Stimulated activated naive B cell treated with anti-CD40 and anti-IgM and Interleukin-4, amounts not matched to agents 10 μg/mL and 1 μg/mL and 100 μg/mL, for 72 hours (primary cell): Measurements from ENCODE around the gene ADRA2B.
"Not testable (repeated sequence)": the region's sequence is repeated elsewhere in the genome, so short reads cannot be mapped to it uniquely, and the experiment has no call there.

Experiments used
- ATAC-seq, 2 donors: fragments of 150-1000 bp; cut with Tn5 transposase; replicated peaks; 2 replicates each; pipeline ENCODE4 v1.10.0; 2021; ENCODE audit warnings: moderate library complexity in 1 of 2
- DNase-seq: peaks from one replicate; pipeline ENCODE4 v3.0.0; 2021
- H3K27ac Mint-ChIP-seq: one replicate; pipeline ENCODE4 v1.8.0; 2022; ENCODE audit warnings: mild to moderate bottlenecking, mixed read lengths
- H3K27me3 Mint-ChIP-seq, 2 donors: one replicate each; pipeline ENCODE4 v1.8.0; 2022; ENCODE audit warnings: mixed read lengths in 2 of 2
- H3K36me3 Mint-ChIP-seq, 2 donors: one replicate each; pipeline ENCODE4 v1.8.0; 2022; ENCODE audit warnings: mixed read lengths in 2 of 2, mild to moderate bottlenecking in 1 of 2
- H3K4me1 Mint-ChIP-seq, 2 donors: one replicate each; pipeline ENCODE4 v1.8.0; 2022; ENCODE audit warnings: mixed read lengths in 2 of 2, mild to moderate bottlenecking in 1 of 2
- H3K4me3 Mint-ChIP-seq, 2 donors: one replicate each; pipeline ENCODE4 v1.8.0; 2022; ENCODE audit warnings: mild to moderate bottlenecking in 2 of 2, mixed read lengths in 2 of 2, moderate library complexity in 1 of 2
- H3K9me3 Mint-ChIP-seq, 2 donors: one replicate each; pipeline ENCODE4 v1.8.0; 2022; ENCODE audit warnings: mixed read lengths in 2 of 2, mild to moderate bottlenecking in 1 of 2

ADRA2B gene

GRCh38 chr2:96065954-96066353, 50.4 kb downstream of the ADRA2B start:
- not testable (repeated sequence) for H3K4me3 Mint-ChIP-seq, H3K4me1 Mint-ChIP-seq, ATAC-seq, H3K9me3 Mint-ChIP-seq, H3K27me3 Mint-ChIP-seq, H3K36me3 Mint-ChIP-seq, H3K27ac Mint-ChIP-seq, DNase-seq

DNA sequence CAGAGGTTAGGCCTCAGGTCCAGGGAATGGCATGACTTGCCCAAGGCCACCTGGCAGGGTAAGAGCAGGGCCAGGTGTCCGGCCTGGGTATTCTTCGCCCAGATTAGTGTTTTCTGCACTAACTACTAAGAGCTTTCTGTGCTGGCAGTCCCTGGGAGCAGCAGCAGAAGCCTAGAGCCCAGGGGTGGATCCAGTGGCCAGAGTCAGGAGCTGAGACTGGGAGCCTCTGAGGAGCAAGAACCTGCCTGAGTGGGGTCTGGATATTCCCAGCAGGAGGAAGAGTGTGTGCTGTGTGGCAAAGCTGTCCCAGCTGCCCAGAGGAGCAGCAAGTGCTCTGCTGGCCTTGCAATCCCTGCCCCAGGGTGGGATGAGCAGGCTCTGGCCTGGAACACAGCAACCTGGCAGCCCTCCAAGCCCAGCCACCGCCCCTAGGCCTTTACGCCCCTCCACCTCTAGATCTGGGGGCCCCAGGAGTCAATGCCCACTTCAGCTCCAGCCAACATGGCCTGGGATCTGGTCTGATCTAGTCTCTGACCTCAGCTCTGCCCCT, 50.9 kb downstream of the ADRA2B start:
- H3K4me3 Mint-ChIP-seq, result no peak overlapping the region
- H3K36me3 Mint-ChIP-seq, result no peaks in the 10 kb centered on the region
- no peaks in the 10 kb centered on the region for H3K27me3 Mint-ChIP-seq
- H3K4me1 Mint-ChIP-seq, result no peaks in the 10 kb centered on the region
- no peak for DNase-seq
- no peak overlapping the region for H3K27ac Mint-ChIP-seq
- H3K9me3 Mint-ChIP-seq, result no peaks in the 10 kb centered on the region
- ATAC-seq, result no peak

GRCh38 chr2:96064760-96065159, 51.6 kb downstream of the ADRA2B start:
- not testable (repeated sequence) for H3K4me1 Mint-ChIP-seq, DNase-seq, H3K27me3 Mint-ChIP-seq, H3K36me3 Mint-ChIP-seq, H3K9me3 Mint-ChIP-seq, H3K27ac Mint-ChIP-seq, ATAC-seq, H3K4me3 Mint-ChIP-seq

DNA sequence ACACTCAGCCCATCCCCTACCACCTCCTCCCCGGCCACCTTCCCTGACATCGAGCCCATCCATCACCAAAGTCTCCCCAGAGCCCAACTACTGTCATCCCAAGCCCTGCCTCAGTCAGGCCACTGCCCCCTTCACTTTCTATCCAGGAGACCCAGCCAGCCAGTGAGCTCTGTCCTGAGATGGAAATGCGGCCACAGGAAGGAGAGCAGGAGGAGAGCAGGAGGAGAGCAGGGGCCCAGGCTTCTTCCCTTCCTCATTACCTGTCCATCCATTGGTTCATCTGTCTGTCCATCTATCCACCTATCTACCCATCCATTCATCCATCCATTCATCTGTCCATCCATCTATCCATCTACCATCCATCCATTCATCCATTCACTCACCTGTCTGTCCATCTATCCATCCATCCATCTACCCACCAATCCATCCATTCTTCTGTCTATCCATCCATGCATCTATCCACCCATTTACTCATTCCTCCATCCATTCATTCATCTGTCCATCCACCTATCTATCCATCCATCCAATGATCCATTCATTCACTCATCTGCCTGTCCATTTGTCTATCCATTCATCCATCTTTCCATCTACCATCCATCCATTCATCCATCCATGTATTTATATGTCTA, 52.2 kb downstream of the ADRA2B start:
- H3K36me3 Mint-ChIP-seq, H3K4me3 Mint-ChIP-seq, DNase-seq, H3K4me1 Mint-ChIP-seq, H3K27ac Mint-ChIP-seq, ATAC-seq, H3K9me3 Mint-ChIP-seq, H3K27me3 Mint-ChIP-seq: not testable (repeated sequence)

- not testable (repeated sequence) for H3K27me3 Mint-ChIP-seq, H3K4me1 Mint-ChIP-seq, H3K36me3 Mint-ChIP-seq, H3K4me3 Mint-ChIP-seq, H3K9me3 Mint-ChIP-seq, H3K27ac Mint-ChIP-seq
- DNase-seq (peak; percentile 34), ATAC-seq (peak; percentile 86 to 93)
Observed at GRCh38 chr2:96063116-96063899, 53.1 kb downstream of the ADRA2B start.
